A549 (cell line): ENCODE measurements around the gene ODC1. TPM values are rescaled to one million over a fixed set of nuclear protein-coding genes. Genes with fewer than 3 reads are reported as not detected.

Experiments used
- ATAC-seq, 2 experiments: fragments of 200-7000 bp in 1 of 2; fragments of >200 bp in 1 of 2; cut with Nextera tagmentation in 1 of 2; cut with Tn5 transposase in 1 of 2; 3 replicates each; pipeline versions ENCODE4 v1.8.0 to v1.9.1; 2018 to 2020; ENCODE audit warnings: mild to moderate bottlenecking in 1 of 2, moderate library complexity in 1 of 2
- CTCF ChIA-PET: fragments of 300-600 bp; sonication (Branson Sonifier 250); formaldehyde crosslinking; extraction: SDS; loops from one replicate; lab custom pipeline; 2021; ENCODE audit warnings: antibody characterized with exemption, inconsistent platforms; lab: Yijun Ruan, JAX
- POLR2A ChIA-PET: fragments of 350-600 bp; formaldehyde crosslinking; extraction: SDS; loops from one replicate; lab custom pipeline; 2021; ENCODE audit warnings: antibody characterized with exemption, inconsistent platforms; lab: Yijun Ruan, JAX
- DNase-seq, 2 experiments: peaks; one replicate each; pipeline versions ENCODE4 v3.0.0 to v3.0.0-alpha.2; 2011 to 2016; ENCODE audit warnings: low read depth in 1 of 2, low spot score in 1 of 2
- FAIRE-seq: peaks from 2 replicates; lab custom pipeline; 2011; peaks lifted over from hg19 to GRCh38; lab: Jason Lieb, UNC
- H3K27ac ChIP-seq, 2 experiments: fragments of >200 bp; sonication (Bioruptor Twin); formaldehyde crosslinking; 3 replicates each; pipeline ENCODE4 v1.5.1; 2016 to 2017
- H3K4me1 ChIP-seq: fragments of >200 bp; sonication (Bioruptor Twin); formaldehyde crosslinking; 3 replicates; pipeline ENCODE4 v1.6.1; 2016
- H3K4me2 ChIP-seq: fragments of >200 bp; sonication (Bioruptor Twin); formaldehyde crosslinking; 3 replicates; pipeline ENCODE4 v1.6.1; 2016
- H3K4me3 ChIP-seq: fragments of >200 bp; sonication (Bioruptor Twin); formaldehyde crosslinking; 3 replicates; pipeline ENCODE4 v1.5.1; 2016
- H3K9me3 ChIP-seq: fragments of >200 bp; sonication (Bioruptor Twin); formaldehyde crosslinking; 3 replicates; pipeline ENCODE4 v1.6.1; 2016
- CEBPB ChIP-seq, 2 experiments: fragments of >200 bp in 1 of 2; sonication (Bioruptor Twin) in 1 of 2; formaldehyde crosslinking in 1 of 2; IDR thresholded peaks; 2 replicates each; pipeline ENCODE4 v1.6.1; 2012 to 2016
- CHD2 ChIP-seq: fragments of 150-350 bp; IDR thresholded peaks from 2 replicates; pipeline ENCODE4 v1.6.1; 2014; ENCODE audit warnings: low read length; ENCODE audit not compliant: partially characterized antibody
- EHMT2 ChIP-seq: fragments of 200-600 bp; sonication (generic); IDR thresholded peaks from 2 replicates; pipeline ENCODE4 v1.6.1; 2016; ENCODE audit warnings: antibody characterized with exemption, low read depth, mild to moderate bottlenecking, moderate library complexity
- FOSB ChIP-seq: fragments of 250-450 bp; sonication (Bioruptor Pico); IDR thresholded peaks from 2 replicates; pipeline ENCODE4 v1.5.0; 2020; ENCODE audit warnings: mild to moderate bottlenecking, moderate library complexity
- FOSL2 ChIP-seq, 2 experiments: fragments of 450-650 bp in 1 of 2; fragments of >200 bp in 1 of 2; sonication (Bioruptor Twin) in 1 of 2; formaldehyde crosslinking; IDR thresholded peaks; 2 replicates each; pipeline versions ENCODE4 v1.5.0 to v1.6.1; 2016 to 2020; ENCODE audit warnings: mild to moderate bottlenecking in 1 of 2, moderate library complexity in 1 of 2
- HDAC2 ChIP-seq: fragments of 200-600 bp; sonication (generic); IDR thresholded peaks from 2 replicates; pipeline ENCODE4 v1.6.1; 2016
- HOXB13 ChIP-seq: fragments of 250-450 bp; sonication (Bioruptor Pico); IDR thresholded peaks from 2 replicates; pipeline ENCODE4 v1.5.0; 2020; ENCODE audit warnings: low read depth, mild to moderate bottlenecking, moderate library complexity
- HOXB5 ChIP-seq: fragments of 250-450 bp; sonication (Bioruptor Pico); IDR thresholded peaks from 2 replicates; pipeline ENCODE4 v1.5.0; 2020; ENCODE audit warnings: mild to moderate bottlenecking, moderate library complexity
- MAFK ChIP-seq: fragments of 450-650 bp; IDR thresholded peaks from 2 replicates; pipeline ENCODE4 v1.6.1; 2014; ENCODE audit not compliant: partially characterized antibody
- NPAS2 ChIP-seq: fragments of 250-450 bp; sonication (Bioruptor Pico); IDR thresholded peaks from 2 replicates; pipeline ENCODE4 v1.8.0; 2022; ENCODE audit warnings: mild to moderate bottlenecking, moderate library complexity, borderline replicate concordance
- PBX3 ChIP-seq: IDR thresholded peaks from 2 replicates; pipeline ENCODE4 v1.6.1; 2012
- PHF8 ChIP-seq: fragments of 200-600 bp; sonication (generic); IDR thresholded peaks from 2 replicates; pipeline ENCODE4 v1.6.1; 2016; ENCODE audit warnings: low read depth, mild to moderate bottlenecking, antibody characterized with exemption, moderate library complexity, borderline replicate concordance
- RAD21 ChIP-seq, 2 experiments: fragments of >200 bp in 1 of 2; sonication (Bioruptor Twin) in 1 of 2; formaldehyde crosslinking in 1 of 2; IDR thresholded peaks in 1 of 2; conservative IDR thresholded peaks in 1 of 2; 2 replicates in 1 of 2; 3 replicates in 1 of 2; pipeline ENCODE4 v1.6.1; 2012 to 2018; ENCODE audit warnings: inconsistent platforms in 1 of 2
- RARB ChIP-seq: fragments of 250-450 bp; sonication (Bioruptor Pico); IDR thresholded peaks from 2 replicates; pipeline ENCODE4 v1.8.0; 2021; ENCODE audit warnings: mild to moderate bottlenecking, moderate library complexity
- REST ChIP-seq: fragments of 200-600 bp; sonication (generic); IDR thresholded peaks from 2 replicates; pipeline ENCODE4 v1.6.1; 2016; ENCODE audit warnings: antibody characterized with exemption, mild to moderate bottlenecking, moderate library complexity
- SREBF2 ChIP-seq: fragments of 450-650 bp; IDR thresholded peaks from 2 replicates; pipeline ENCODE4 v1.6.1; 2014; ENCODE audit warnings: mild to moderate bottlenecking, moderate library complexity
- USF2 ChIP-seq: fragments of 450-650 bp; IDR thresholded peaks from 2 replicates; pipeline ENCODE4 v1.6.1; 2014; ENCODE audit warnings: antibody characterized with exemption
- ZC3H11A ChIP-seq: fragments of 450-650 bp; IDR thresholded peaks from 2 replicates; pipeline ENCODE4 v1.6.1; 2014; ENCODE audit warnings: antibody characterized with exemption, mild to moderate bottlenecking
- ZNF302 ChIP-seq: fragments of 250-450 bp; sonication (Bioruptor Pico); IDR thresholded peaks from 2 replicates; pipeline ENCODE4 v1.9.0; 2021; ENCODE audit warnings: inconsistent platforms, mild to moderate bottlenecking, moderate library complexity
- WGBS: methylation state at CpG from one replicate; pipeline ENCODE4 v1.1.6; 2017; ENCODE audit errors: missing lambda C conversion rate; 5-methylcytosine and 5-hydroxymethylcytosine counted together
- polyA plus RNA-seq, 4 experiments: library from polyadenylated mRNA; depleted of rRNA in 3 of 4; stranded (reverse); fragments of >200 nt; fragmentation: RNase III in 1 of 4; extraction: RNeasy Plus Mini Kit Qiagen cat#74134 plus additional on column Dnase treatment in 1 of 4; gene quantifications; 2 replicates in 3 of 4; 3 replicates in 1 of 4; pipeline ENCODE4 v1.2.3, GENCODE V29; 2011 to 2017
- TF ChIP-seq, protein P1 (sequence below): IDR thresholded peaks from 2 replicates; pipeline ENCODE4 v1.6.1; 2012

The ODC1 gene
- polyA plus RNA-seq, 2 of the 4 experiments (the other 2 are of a cell fraction), result 57.8 to 265 TPM

DNA sequence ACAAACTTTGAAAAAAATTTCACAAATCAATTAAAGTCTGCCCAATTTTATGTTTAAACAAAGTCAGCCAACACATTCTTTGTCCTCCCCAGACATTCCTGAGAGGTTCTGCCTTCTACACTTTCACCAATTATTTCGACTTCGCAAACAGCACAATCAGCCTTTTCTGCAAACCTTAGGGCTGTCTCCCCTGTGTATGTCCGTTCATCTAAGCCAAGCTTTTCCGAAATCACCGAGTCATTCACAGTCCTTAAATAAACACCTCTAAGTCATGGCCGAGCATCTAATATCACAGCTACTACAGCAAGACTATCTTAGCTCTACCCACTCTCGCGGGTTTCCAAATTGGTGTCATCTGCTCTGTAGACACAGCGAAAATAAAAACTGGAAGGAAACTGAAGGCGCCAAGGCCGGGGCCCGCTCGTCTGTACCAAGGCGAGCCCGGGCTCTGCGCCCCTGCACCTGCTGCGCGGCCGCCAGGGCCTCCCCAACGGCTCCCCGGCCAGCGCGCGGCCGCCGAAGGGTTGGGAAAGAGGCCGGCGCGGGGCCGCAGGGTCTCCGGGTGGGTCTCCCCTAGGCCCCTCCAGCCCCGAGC, 730 bp downstream of the ODC1 start:
- CTCF ChIA-PET, result interaction anchor here (0.7 to 6.7 kb wide), 18 partner anchors 8 to 990 kb away, joined by 3 to 74 read pairs (median 3); no protein-coding TSS in a partner anchor

GRCh38 chr2:10446631-10447030, 1.5 kb downstream of the ODC1 start:
- DNase-seq (no peak), FAIRE-seq (no peak), ATAC-seq (no peak)
- WGBS, result 85% methylated on average over 6 of the region's 6 CpGs
- H3K4me3 ChIP-seq, result peak overlapping the region; percentile 78
- no peak for TF ChIP-seq NPAS2 (CRISPR knock-in tag)
- TF ChIP-seq REST, result no peak
- TF ChIP-seq, protein P1, sequence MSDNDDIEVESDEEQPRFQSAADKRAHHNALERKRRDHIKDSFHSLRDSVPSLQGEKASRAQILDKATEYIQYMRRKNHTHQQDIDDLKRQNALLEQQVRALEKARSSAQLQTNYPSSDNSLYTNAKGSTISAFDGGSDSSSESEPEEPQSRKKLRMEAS, result no peak
- TF ChIP-seq CEBPB (IDR thresholded peaks at IDR 0.05), result no peak
- no peak for TF ChIP-seq HOXB13 (CRISPR knock-in tag)
- no peak for TF ChIP-seq ZNF302
- no peak for TF ChIP-seq USF2
- TF ChIP-seq RARB (CRISPR knock-in tag), result peak; percentile 12; the same call in 1 of the 2 replicates
- TF ChIP-seq FOSB (CRISPR knock-in tag), result peak; percentile 40; the same call in 1 of the 2 replicates
- POLR2A ChIA-PET, result interaction anchor here (0.5 to 3.0 kb wide), 5 partner anchors 7 to 53 kb away, joined by 4 to 24 read pairs (median 10); no protein-coding TSS in a partner anchor
- H3K4me2 ChIP-seq, result peak overlapping the region; percentile 92
- H3K9me3 ChIP-seq, result no peaks in the 10 kb centered on the region
- CTCF ChIA-PET, result interaction anchor here (0.7 to 6.7 kb wide), 12 partner anchors 12 to 989 kb away, joined by 3 to 74 read pairs (median 4); no protein-coding TSS in a partner anchor
- H3K4me1 ChIP-seq, result peaks cover 43% of the 10 kb centered on the region
- peak overlapping the region in 1 of 2 experiments; percentile 90; a peak in 2 of 6 replicates for H3K27ac ChIP-seq

More for the DNA sequence above, 730 bp downstream of the ODC1 start:
- 6% methylated on average over 14 of the region's 32 CpGs for WGBS
- peaks cover 48% of the 10 kb centered on the region for H3K4me1 ChIP-seq
- peak overlapping the region; percentile 92 for H3K4me2 ChIP-seq
- POLR2A ChIA-PET, result interaction anchor here (1.0 to 3.0 kb wide), 9 partner anchors 8 to 604 kb away, joined by 3 to 24 read pairs (median 6); partner anchors contain the start of gene TAF1B
- FAIRE-seq, result no peak
- H3K4me3 ChIP-seq, result peak overlapping the region; percentile 78
- no peaks in the 10 kb centered on the region for H3K9me3 ChIP-seq
- peak overlapping the region; percentile 90 to 98 for H3K27ac ChIP-seq
- DNase-seq, result peak; percentile 25 to 61
- no peak for TF ChIP-seq PBX3
- TF ChIP-seq RAD21 (conservative IDR thresholded peaks at IDR 0.05 in 1 of 2, IDR thresholded peaks at IDR 0.05 in 1 of 2), result no peak
- no peak for TF ChIP-seq RARB (CRISPR knock-in tag)
- TF ChIP-seq MAFK, result peak; percentile 67
- peak; percentile 14 for TF ChIP-seq CHD2
- no peak for TF ChIP-seq SREBF2
- TF ChIP-seq FOSL2 (IDR thresholded peaks at IDR 0.05), result no peak
- no peak for TF ChIP-seq FOSL2 (CRISPR knock-in tag; IDR thresholded peaks at IDR 0.05)
- TF ChIP-seq ZC3H11A, result no peak
- TF ChIP-seq REST, result peak; percentile 59
- no peak for TF ChIP-seq EHMT2
- TF ChIP-seq HDAC2, result peak; percentile 25; the same call in 1 of the 2 replicates
- no peak for TF ChIP-seq HOXB5 (CRISPR knock-in tag)
- no peak for TF ChIP-seq PHF8
- peak; percentile 33 to 37 for ATAC-seq
